GM21423 (cell line): ENCODE data around the gene ACSL6.

ENCODE experiments used
- ATAC-seq: cut with Tn5 transposase; IDR thresholded peaks from one replicate; pipeline ENCODE4 v1.9.1; 2021; ENCODE audit warnings: mild to moderate bottlenecking, moderate library complexity; ENCODE audit not compliant: unreplicated experiment

Gene ACSL6

GRCh38 chr5:132001647-132002561, 9.6 kb downstream of the ACSL6 start:
- ATAC-seq, result no peak

GRCh38 chr5:132000677-132001453, 10.6 kb downstream of the ACSL6 start:
- ATAC-seq, result no peak

DNA sequence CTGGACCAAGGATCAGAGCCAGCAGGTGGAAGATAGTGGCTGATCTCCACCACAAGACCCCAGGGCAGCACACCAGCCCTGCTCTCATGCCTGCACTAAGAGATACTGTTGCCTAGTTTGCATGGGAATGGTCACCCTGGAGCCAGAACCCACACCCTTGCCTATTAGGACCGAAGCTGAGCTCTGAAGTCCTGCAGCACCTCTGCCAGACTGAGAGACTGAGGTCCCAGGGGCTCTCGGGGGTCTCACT, 11.3 kb downstream of the ACSL6 start:
- no peak for ATAC-seq

DNA sequence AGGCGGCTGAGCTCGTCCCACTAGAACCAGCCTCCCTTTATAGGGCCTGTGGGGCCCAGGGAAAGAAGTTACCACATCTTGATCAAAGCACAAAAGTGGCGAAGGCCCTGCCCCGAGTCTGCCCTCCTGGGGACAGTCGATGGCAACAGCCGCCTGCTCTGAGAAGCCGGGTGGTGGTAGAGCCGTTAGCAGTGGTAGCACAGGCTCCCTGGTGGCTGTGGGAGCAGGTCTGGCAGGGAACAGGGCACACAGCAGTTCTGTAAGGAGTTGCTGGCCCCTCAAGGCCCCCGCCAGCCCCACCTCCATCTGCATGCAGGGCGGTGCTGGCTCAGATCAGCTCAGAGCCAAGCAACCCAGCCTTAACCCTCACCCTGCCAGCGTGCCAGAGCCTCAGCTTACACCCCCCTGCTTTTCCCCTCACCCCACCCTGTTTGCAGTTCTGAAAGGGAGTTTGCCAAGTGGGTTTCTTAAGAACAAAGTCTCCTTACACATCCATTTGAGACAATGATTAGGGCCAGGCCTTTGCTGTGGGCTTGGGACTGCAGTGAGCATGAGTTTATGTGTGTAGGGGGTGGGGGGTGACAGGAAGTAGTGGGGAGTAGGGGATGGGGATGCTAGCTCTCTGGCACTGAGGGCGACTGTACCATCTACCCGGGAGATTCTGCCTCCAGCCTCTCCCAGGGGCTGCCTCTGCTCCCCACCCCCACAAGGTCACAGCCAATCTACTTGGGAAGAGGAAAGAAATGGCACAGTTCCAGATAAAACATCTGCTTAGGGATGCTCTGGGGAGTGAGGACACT, 11.8 kb downstream of the ACSL6 start:
- ATAC-seq, result no peak

DNA sequence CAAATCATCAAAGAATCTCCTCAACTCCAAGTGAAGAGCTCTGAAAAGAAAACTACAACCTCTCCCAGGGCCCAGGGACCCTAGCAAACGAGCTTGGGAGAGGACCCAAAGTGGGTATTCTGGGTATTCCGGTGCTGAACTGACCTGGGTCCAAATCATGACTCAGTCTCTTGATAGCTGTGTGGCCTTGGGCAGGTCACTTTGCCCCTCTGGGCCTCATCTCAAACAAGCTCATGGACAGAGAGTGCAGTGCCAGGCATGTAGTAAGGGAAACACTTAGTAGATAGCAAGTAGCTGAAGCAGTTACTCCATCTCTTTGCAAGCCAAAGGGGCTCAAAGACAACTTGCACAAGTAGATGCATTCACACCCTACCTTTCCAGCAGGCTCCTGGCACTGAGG, 12.4 kb downstream of the ACSL6 start:
- no peak for ATAC-seq

DNA sequence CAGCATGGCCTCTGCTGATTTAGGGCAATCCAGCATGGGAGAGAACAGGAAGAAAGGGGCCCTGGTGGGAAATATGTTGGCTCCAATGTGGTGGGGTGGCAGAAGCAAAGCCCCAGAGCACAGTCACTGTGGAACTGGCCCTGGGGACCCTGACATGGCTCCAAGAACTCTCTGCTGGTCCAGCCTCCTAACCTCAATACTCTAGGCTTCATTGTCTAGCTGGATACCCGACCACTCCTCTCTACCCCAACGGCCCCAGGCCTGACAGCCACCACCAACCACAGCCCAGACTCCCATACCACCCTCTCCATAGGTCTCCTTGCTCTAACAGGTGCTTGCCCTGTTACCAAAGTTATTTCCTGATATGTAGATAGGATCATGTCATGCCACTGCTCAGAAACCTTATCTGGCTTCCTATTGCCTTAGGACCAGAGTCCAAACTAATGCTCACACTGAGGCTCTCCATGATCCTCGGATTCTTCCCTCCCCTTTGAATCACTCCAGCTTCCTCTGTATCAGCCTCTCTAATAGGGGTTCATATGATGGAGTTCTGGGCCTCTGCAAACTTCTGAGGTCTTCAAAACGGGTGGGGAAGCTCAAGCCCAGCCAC, 12.9 kb downstream of the ACSL6 start:
- ATAC-seq, result no peak

- ATAC-seq, result no peak
Observed at GRCh38 chr5:131997727-131998117, 13.7 kb downstream of the ACSL6 start.

DNA sequence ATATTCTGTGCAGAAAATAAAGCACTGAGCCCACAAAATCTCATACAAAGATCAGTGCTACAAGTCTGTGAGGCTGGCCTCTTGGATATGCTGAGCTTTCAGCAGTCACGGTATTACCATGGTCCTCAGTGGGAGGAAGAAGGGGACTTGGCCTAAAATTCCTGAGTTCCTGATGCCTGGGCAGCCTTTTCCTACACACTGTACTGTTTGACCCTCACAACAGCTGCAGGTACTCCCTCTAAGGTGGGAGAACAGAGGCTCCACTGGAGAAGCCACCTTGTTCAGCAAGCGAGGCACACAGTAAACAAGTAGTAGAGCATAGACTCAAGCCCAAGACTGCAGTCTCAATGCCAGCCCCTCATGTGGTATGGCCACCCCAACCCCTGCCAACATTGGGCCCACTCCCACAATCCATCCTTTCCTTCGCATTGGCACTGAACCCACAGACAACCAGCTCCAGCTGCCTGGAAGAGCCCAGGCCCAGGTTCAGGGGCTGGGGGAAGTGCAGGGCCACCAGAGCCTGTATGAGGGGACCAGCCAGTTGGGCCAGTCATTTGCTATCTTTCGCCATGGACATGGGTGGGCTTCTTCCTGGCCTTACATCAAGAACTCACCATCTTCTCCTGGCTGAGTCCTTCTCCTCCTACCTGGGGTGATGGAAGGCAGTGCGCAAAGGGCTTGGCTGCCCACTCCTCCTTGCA, 14.3 kb downstream of the ACSL6 start:
- ATAC-seq, result no peak

DNA sequence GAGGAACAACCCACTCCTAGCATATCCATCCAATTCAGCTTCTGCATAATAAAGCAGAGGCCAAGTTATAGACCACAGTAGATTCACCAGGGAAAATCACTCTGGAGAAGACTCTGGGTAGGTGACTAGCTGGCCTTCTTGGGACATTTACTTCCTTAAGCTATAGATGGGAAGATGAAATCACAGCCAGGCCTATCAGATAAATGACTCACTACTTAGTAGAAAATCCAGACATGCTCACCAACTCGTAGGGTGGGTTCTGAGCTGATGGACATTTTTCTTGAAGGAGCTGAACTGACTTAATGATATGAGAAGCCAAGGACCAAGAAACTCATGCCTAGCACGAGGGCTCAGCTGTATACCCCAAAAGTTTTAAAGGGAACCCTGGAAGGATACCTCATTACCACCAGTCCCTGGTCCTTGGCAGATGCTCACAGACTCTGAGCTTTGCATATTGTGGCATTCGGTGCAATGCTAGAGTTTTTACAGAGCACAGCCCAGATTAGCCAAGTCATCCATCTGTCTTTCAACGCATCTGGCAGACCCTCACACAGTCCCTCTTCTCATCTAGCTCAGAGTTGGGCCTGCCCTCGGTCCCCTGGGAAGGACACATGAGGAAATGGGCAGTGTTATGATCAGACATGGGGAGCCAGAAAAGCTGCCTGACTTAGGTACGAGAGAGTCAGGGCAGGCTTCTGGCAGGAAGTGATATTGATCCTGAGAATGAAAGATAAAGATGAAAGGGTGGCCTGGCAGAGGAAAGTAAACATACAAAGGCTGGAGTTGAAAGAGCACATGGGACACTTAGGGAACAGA, 15.0 kb downstream of the ACSL6 start:
- ATAC-seq, result no peak

DNA sequence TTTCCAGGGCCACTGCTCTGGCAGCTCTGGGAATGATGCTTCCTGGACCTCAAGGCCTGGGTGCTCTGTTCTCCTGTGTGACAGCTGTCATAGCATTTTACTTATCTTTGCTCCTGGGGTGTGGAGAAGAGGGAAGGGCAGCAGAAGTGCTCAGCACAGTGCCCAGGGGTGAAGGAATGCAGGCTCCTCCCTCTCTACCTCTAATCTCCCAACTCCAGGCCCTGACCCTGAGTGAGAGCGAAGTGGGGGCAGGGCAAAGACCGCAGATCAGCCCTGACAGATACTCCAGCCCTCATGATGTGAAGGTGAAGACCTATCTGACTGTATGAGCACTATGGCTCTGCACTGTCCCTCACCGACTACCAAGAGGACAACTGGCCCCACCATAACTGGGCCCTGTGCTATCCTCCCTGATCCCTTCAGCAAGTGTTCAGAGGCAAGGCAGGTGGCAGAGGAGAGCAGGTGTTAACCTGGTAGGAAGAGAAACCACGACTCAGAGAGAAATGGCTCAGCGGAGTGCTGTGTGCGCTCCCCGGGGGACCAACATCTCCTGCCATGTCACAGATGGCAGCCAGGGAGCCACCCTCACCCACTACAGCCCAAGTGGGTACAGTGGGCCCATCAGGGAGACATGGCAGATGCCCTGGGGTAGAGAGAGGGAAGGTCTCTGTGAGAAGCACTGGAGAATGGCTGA, 16.8 kb downstream of the ACSL6 start:
- ATAC-seq, result no peak

GRCh38 chr5:131994090-131994489, 17.4 kb downstream of the ACSL6 start:
- no peak for ATAC-seq

GRCh38 chr5:131993676-131994075, 17.8 kb downstream of the ACSL6 start:
- no peak for ATAC-seq

GRCh38 chr5:131992370-131992769, 19.1 kb downstream of the ACSL6 start:
- no peak for ATAC-seq

DNA sequence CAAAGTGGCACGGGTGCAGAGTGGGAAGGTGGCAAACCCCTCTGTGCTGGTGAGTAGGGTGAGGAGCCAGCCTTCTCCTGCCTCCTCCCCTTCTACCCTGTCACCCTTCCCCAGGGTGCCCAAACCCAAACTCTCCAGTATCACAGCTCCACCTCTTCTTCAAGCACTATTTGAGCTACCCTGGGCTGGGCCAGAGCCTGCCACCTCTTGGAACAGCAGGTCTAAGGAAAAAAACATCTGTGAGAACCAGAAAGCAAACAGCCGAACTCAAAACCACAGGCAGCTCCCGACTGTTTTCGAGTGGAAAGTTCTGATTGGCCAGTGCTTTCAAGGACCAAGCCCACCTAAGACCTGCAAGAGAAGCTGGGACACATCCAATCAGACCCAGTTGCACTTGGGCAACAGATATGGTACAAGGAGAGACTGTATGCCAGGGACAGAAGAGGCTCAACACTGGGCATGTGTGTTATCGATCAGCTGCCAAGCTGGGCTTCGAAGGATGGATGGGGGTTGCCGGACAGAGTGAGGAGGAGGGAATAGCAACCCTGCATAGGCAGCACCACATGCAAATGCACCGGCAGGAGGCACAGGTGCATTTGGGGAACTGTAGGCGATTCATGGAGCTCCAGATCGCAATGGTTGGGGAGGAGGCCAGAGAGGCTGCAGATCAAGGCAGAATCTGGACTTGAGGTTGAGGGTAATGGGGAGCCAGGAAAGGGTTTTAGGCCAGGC, 19.7 kb downstream of the ACSL6 start:
- ATAC-seq, result no peak

GRCh38 chr5:131990716-131991115, 20.7 kb downstream of the ACSL6 start:
- ATAC-seq, result no peak

DNA sequence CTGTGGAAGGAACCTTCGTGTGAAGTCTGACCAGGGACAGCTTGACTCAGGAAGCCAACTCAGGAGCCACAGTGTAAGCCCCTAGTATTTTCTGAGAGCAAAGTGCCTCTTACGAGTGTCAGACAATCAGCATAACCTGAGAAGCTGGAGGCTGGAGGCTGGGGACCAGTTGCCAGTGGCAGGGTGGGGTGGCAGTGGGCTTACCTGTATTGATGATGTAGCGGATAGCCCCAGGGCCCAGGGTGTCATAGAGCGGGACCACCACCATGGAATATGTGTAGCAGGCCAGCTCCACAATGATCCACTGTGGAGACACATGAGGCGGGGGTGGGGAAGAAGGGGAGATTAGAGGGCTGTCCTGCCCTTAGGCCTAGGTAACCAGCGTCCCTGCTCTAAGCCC, 22.9 kb downstream of the ACSL6 start:
- ATAC-seq, result no peak

GRCh38 chr5:131987251-131987650, 24.2 kb downstream of the ACSL6 start:
- no peak for ATAC-seq

GRCh38 chr5:131986161-131986912, 25.1 kb downstream of the ACSL6 start:
- no peak for ATAC-seq
